Fibroblast of villous mesenchyme (primary cell): ENCODE data around the gene DDX42. TPM values are rescaled to one million over a fixed set of nuclear protein-coding genes. Genes with fewer than 3 reads are reported as not detected.

ENCODE experiments used
- DNase-seq: peaks from one replicate; pipeline ENCODE4 v3.0.0-alpha.2; 2010; ENCODE audit warnings: low read depth
- H3K4me3 ChIP-seq: 2 replicates; pipeline ENCODE4 v1.5.1; 2011; ENCODE audit warnings: low read depth, mild to moderate bottlenecking, low read length
- total RNA-seq: library from RNA; depleted of rRNA; stranded (reverse); fragments of >200 nt; gene quantifications from 2 replicates; pipeline ENCODE4 v1.2.3, GENCODE V29; 2012
- TF ChIP-seq, protein P1 (sequence below): IDR thresholded peaks from 2 replicates; pipeline ENCODE4 v1.5.1; 2012; ENCODE audit warnings: low read depth, mild to moderate bottlenecking, low read length; ENCODE audit not compliant: insufficient read depth

DDX42 gene
- total RNA-seq, 1 donor: 85.9 TPM

DNA sequence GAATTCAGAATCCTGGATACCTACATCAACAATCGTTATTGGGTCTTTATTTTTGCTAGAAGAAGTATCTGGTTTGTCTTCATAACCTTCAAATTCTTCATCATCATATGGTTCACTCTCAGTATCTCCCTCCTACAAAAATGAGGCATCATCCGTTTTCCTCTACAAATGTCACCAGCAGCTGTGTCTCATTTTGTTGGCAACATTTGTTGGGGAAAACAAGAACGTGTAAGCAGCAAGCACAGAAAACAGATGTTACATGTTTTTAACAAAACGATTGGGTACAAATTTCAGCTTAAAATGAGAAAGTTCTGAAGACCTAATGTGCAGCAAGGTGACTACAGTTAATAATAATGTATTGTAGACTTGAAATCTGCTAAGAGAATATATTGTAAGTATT is 9.3 kb upstream of the DDX42 start:
- no peak overlapping the region for H3K4me3 ChIP-seq
- TF ChIP-seq, protein P1, sequence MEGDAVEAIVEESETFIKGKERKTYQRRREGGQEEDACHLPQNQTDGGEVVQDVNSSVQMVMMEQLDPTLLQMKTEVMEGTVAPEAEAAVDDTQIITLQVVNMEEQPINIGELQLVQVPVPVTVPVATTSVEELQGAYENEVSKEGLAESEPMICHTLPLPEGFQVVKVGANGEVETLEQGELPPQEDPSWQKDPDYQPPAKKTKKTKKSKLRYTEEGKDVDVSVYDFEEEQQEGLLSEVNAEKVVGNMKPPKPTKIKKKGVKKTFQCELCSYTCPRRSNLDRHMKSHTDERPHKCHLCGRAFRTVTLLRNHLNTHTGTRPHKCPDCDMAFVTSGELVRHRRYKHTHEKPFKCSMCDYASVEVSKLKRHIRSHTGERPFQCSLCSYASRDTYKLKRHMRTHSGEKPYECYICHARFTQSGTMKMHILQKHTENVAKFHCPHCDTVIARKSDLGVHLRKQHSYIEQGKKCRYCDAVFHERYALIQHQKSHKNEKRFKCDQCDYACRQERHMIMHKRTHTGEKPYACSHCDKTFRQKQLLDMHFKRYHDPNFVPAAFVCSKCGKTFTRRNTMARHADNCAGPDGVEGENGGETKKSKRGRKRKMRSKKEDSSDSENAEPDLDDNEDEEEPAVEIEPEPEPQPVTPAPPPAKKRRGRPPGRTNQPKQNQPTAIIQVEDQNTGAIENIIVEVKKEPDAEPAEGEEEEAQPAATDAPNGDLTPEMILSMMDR: no peak
- DNase-seq: no peak

DNA sequence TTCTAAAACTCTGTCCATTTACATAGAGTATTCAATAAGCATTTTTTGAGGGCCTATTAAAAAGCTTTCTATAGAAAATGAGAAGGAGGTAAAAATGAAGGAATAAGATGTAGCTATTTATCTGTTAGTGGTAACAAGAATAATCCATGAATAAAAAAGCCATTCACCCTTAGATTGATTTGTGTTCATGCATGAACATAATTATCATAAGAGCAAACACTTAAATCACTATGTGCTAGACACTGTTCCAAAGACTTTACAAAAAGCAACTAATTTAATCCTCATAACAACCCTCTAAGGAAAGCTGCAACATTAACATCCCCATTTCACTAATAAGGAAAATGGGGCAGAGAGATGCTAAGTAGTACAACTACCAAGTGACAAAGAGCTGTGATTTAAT is 7.2 kb upstream of the DDX42 start:
- TF ChIP-seq, protein P1: no peak
- no peak overlapping the region for H3K4me3 ChIP-seq
- DNase-seq: no peak

DNA sequence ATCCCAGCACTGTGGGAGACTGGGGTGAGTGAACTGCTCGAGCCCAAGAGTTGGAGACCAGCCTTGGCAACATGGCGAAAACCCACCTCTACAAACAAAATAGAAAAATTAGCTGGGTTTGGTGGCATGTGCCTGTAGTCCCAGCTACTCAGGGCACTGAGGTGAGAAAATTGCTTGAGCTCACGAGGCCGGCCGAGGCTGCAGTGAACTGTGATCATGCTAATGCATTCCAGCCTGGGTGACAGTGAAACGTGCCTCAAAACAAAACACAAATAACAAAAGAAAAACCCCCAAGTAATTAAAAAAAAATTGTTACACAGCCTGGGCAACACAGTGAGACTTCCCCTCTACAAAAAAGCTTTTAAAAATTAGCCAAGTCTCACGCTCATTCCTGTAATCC is 5.5 kb upstream of the DDX42 start:
- H3K4me3 ChIP-seq: no peak overlapping the region
- no peak for DNase-seq
- TF ChIP-seq, protein P1: no peak

DNA sequence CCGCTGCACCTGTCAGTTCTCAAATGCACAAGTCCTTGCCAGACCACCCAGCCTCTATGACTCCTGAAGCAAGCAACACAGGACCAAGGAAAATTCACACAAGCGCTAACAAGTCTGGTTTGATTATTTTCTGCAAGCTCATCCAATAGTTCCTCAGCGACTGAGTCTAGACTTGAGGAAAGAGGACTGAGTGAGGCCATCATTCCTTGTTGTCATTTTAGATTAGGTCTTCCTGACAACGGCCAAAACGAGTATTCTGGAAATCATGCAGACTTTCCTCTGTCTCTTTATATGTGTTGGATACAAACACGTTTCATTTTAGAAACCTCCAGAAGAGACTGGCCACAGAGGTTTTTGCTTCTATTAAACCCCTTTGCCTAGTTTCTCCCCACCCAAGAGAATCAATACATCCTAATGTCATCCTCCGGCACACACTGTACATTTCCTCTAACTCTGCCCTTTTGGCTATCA is 1.1 kb upstream of the DDX42 start:
- TF ChIP-seq, protein P1: no peak
- DNase-seq: peak; percentile 57
- H3K4me3 ChIP-seq: peak overlapping the region; percentile 91

DNA sequence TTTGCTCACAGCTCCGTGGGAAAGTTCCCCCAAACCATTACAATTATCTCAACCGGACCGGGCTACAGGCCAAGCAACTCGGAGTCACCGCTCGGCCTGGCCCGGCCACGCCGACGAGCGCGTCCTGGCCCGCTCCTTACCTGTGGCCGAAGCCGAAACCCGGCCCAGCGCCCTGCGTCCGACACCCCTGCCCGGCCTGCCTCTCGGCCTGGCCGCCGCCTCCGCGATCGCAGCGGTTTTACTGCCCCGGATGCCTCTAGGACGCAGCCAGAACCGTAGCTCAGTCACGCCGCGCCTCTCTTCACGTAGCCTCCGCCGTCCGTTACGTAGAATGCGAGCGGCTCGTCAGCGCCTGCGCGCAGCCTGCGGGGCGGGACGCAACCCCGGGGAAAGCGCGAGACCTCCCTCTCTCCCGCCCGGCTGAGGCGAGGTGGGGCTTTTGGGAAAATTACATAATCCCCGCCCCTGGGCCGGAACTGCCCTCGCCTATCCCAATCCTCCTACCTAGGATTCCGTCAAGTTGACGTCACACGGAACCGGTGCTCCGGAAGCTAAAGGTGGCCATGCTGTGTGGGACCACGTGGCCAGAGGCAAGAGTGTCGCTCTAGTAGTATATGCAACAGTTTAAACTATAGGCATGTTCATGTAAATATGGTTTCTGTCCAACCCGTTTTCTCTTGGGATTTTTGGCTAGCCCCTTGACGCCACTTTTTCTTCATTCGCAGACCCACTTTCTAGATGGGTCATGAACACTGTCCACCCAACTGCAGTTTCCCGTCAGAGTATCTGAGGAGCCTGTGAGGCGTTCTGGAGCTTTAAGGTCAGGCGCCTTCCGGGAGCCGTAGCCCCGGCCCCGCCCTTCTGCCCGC is 464 bp upstream of the DDX42 start, which contains the start of gene CCDC47:
Gene CCDC47, minus strand, starts transcription at position 326 of the 869 bp plus-strand sequence. CDS start 7,422 bp downstream, outside the sequence.
- peak within 1 kb of the TSS; percentile 94 for H3K4me3 ChIP-seq
- TF ChIP-seq, protein P1: no peak
- DNase-seq: peak; percentile 100

DNA sequence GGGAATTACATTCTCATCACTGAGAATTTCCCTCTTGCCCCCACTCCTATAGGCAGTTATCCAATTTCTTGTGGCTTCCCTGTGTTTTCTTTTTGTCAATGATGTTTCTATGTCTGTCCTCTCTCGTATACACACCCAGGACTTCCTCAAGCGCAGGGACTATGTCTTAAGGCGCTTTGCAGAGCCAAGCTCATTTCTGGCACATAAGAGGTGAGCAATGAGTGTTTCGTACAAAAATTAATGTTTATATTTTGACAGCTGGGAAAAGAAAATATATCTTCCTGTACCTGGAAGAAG is 947 bp downstream of the DDX42 start:
- TF ChIP-seq, protein P1: no peak
- peak overlapping the region; percentile 94 for H3K4me3 ChIP-seq
- DNase-seq: peak; percentile 28
